K562 (cell line): ENCODE results near the gene GRIA2. TPM values are rescaled to one million over a fixed set of nuclear protein-coding genes. Genes with fewer than 3 reads are reported as not detected.
A peak's percentile ranks its signal among the peaks of the same experiment; 100 is the strongest.

ENCODE experiments used
- ATAC-seq: fragments of 200-7000 bp; cut with Tn5 transposase; 3 replicates; pipeline ENCODE4 v1.9.1; 2020; ENCODE audit warnings: moderate library complexity
- BruUV-seq: library from RNA; stranded (reverse); fragments of 400-500 nt; replicated peaks from 2 replicates; lab custom pipeline; 2021; lab: Mats Ljungman, UMichigan
- CTCF ChIA-PET: fragments of 300-600 bp; formaldehyde crosslinking; extraction: SDS; loops from one replicate; lab custom pipeline; 2021; ENCODE audit warnings: low intra/inter-chr PET ratio; lab: Yijun Ruan, JAX
- POLR2A ChIA-PET: fragments of 300-600, 350-650 bp; sonication (Branson Sonifier 250); formaldehyde crosslinking; extraction: SDS; loops from one replicate; lab custom pipeline; 2021; ENCODE audit warnings: antibody characterized with exemption, inconsistent platforms; lab: Yijun Ruan, JAX
- DNase-seq, 4 experiments: peaks; one replicate each; pipeline versions ENCODE4 v3.0.0 to v3.0.0-alpha.2; 2011 to 2018; ENCODE audit warnings: low spot score in 3 of 4, mixed read lengths in 3 of 4; ENCODE audit errors: extremely low read depth in 1 of 4
- FAIRE-seq: peaks from 2 replicates; lab custom pipeline; 2011; peaks lifted over from hg19 to GRCh38; lab: Jason Lieb, UNC
- H2AFZ ChIP-seq: 2 replicates; pipeline ENCODE4 v1.6.0; 2011; ENCODE audit warnings: low read depth, low read length, control low read depth, inconsistent platforms
- H3K27ac ChIP-seq: fragments of 200-600 bp; 3 replicates; pipeline ENCODE4 v1.8.0; 2011; ENCODE audit warnings: low read depth, mild to moderate bottlenecking, control low read depth, inconsistent platforms, low read length, moderate library complexity, mixed read lengths; ENCODE audit errors: extremely low read depth
- H3K27me3 ChIP-seq, 2 experiments: fragments of 300-600 bp in 1 of 2; 2 replicates in 1 of 2; 3 replicates in 1 of 2; pipeline versions ENCODE4 v1.6.0 to v1.8.0; 2011; ENCODE audit warnings: inconsistent platforms in 2 of 2, low read length in 2 of 2, mild to moderate bottlenecking in 1 of 2, mixed read lengths in 1 of 2, moderate library complexity in 1 of 2; ENCODE audit not compliant: control insufficient read depth in 2 of 2, insufficient read depth in 2 of 2
- H3K36me3 ChIP-seq: fragments of 300-600 bp; 3 replicates; pipeline ENCODE4 v1.8.0; 2011; ENCODE audit warnings: mild to moderate bottlenecking, low read length, inconsistent platforms; ENCODE audit not compliant: control insufficient read depth, insufficient read depth
- H3K4me1 ChIP-seq, 2 experiments: fragments of 200-600 bp in 1 of 2; replicated peaks in 1 of 2; 2 replicates in 1 of 2; 3 replicates in 1 of 2; pipeline versions ENCODE4 v1.5.1 to v1.8.0; 2011; ENCODE audit warnings: inconsistent platforms in 2 of 2, low read length in 2 of 2, mild to moderate bottlenecking in 1 of 2, mixed read lengths in 1 of 2, moderate library complexity in 1 of 2; ENCODE audit not compliant: control insufficient read depth in 2 of 2, insufficient read depth in 2 of 2
- H3K4me2 ChIP-seq: 2 replicates; pipeline ENCODE4 v1.6.1; 2011; ENCODE audit warnings: low read length, control low read depth, inconsistent platforms, mixed read lengths; ENCODE audit not compliant: insufficient read depth
- H3K4me3 ChIP-seq: fragments of 200-600 bp; sonication (generic), shearing (Covaris generic); 2 replicates; pipeline ENCODE4 v1.5.1; 2016; ENCODE audit warnings: control low read depth, inconsistent platforms
- H3K79me2 ChIP-seq: fragments of 200-600 bp; 3 replicates; pipeline ENCODE4 v1.8.0; 2011; ENCODE audit warnings: low read length, inconsistent platforms; ENCODE audit not compliant: control insufficient read depth, insufficient read depth
- H3K9ac ChIP-seq, 2 experiments: 2 replicates each; pipeline versions ENCODE4 v1.6.0 to v1.6.1; 2011; ENCODE audit warnings: low read depth in 2 of 2, low read length in 2 of 2, control low read depth in 1 of 2, inconsistent platforms in 1 of 2, mild to moderate bottlenecking in 1 of 2, mixed read lengths in 1 of 2; ENCODE audit not compliant: insufficient read depth in 1 of 2
- H3K9me1 ChIP-seq: one replicate; pipeline ENCODE4 v1.6.0; 2011; ENCODE audit warnings: inconsistent platforms, mild to moderate bottlenecking, low read length, moderate library complexity; ENCODE audit not compliant: control insufficient read depth, insufficient read depth
- H3K9me3 ChIP-seq: replicated peaks from 2 replicates; pipeline ENCODE4 v1.5.1; 2011; ENCODE audit warnings: low read depth, low read length, inconsistent platforms; ENCODE audit not compliant: control insufficient read depth, insufficient read depth
- H4K20me1 ChIP-seq: replicated peaks from 2 replicates; pipeline ENCODE4 v1.6.1; 2011; ENCODE audit warnings: low read length, inconsistent platforms, mixed read lengths; ENCODE audit not compliant: control insufficient read depth, insufficient read depth
- ARNT ChIP-seq, 2 experiments: fragments of 450-650 bp; IDR thresholded peaks; 2 replicates each; pipeline ENCODE4 v1.6.1; 2016; ENCODE audit warnings: mild to moderate bottlenecking in 1 of 2
- HMGN3 ChIP-seq: IDR thresholded peaks from 2 replicates; pipeline ENCODE4 v1.6.1; 2011; ENCODE audit warnings: borderline replicate concordance, low read depth, mild to moderate bottlenecking, mixed read lengths, low read length; ENCODE audit not compliant: insufficient read length; ENCODE audit errors: extremely low read depth
- TRIM28 ChIP-seq: fragments of 450-650 bp; IDR thresholded peaks from 2 replicates; pipeline ENCODE4 v1.6.1; 2017
- ZBTB7A ChIP-seq: IDR thresholded peaks from 2 replicates; pipeline ENCODE4 v1.6.1; 2011; ENCODE audit warnings: low read depth, mild to moderate bottlenecking, low read length, moderate library complexity, borderline replicate concordance; ENCODE audit not compliant: control insufficient read depth
- ZNF3 ChIP-seq: fragments of 250-450 bp; sonication (Bioruptor Pico); IDR thresholded peaks from 2 replicates; pipeline ENCODE4 v1.5.0; 2021; ENCODE audit warnings: mild to moderate bottlenecking, moderate library complexity
- ZNF316 ChIP-seq: fragments of 450-650 bp; IDR thresholded peaks from 2 replicates; pipeline ENCODE4 v1.6.1; 2016
- ZNF436 ChIP-seq: fragments of 250-450, 450-650 bp; sonication (Bioruptor Pico); formaldehyde crosslinking; IDR thresholded peaks from 2 replicates; pipeline ENCODE4 v1.7.0; 2020; ENCODE audit warnings: mild to moderate bottlenecking
- ZNF639 ChIP-seq, 2 experiments: fragments of 200-800 bp in 1 of 2; sonication (Bioruptor generic) in 1 of 2; sonication (generic) in 1 of 2; formaldehyde crosslinking in 1 of 2; IDR thresholded peaks in 1 of 2; conservative IDR thresholded peaks in 1 of 2; 2 replicates each; pipeline versions ENCODE4 v1.5.0 to v1.6.1; 2016 to 2020; ENCODE audit warnings: missing compliant biosample characterization in 1 of 2, missing genetic modification characterization in 1 of 2, missing genetic modification reagents in 1 of 2
- WGBS: fragments of 100-300 bp; shearing (Covaris generic); methylation state at CpG from one replicate; pipeline ENCODE4 v1.1.6; 2016; ENCODE audit warnings: low coverage, mixed read lengths; ENCODE audit not compliant: insufficient coverage; ENCODE audit errors: missing lambda C conversion rate; 5-methylcytosine and 5-hydroxymethylcytosine counted together
- in situ Hi-C: fragments of 300-500 bp; cut with MboI; formaldehyde crosslinking; loops from 4 replicates; pipeline ENCODE4 v1.15.0; 2018; ENCODE audit warnings: inconsistent platforms, mixed read lengths
- intact Hi-C: fragments of 100-400 bp; cut with micrococcal nuclease; formaldehyde crosslinking; loops from 2 replicates; pipeline ENCODE4 v1.14.2; 2022
- polyA plus RNA-seq, 8 experiments: library from polyadenylated mRNA; depleted of rRNA in 4 of 8; stranded (reverse) in 5 of 8; unstranded in 3 of 8; fragments of >200 nt; fragmentation: Nextera tagmentation in 2 of 8; fragmentation: Illumina TruSeq in 1 of 8; extraction: Ambion mirVana in 2 of 8; extraction: Trizol in 1 of 8; gene quantifications; 2 replicates each; pipeline versions ENCODE4 v1.2.1 to v1.2.3, GENCODE V29; 2011 to 2014; ENCODE audit warnings: inconsistent platforms in 1 of 8, missing spikeins in 1 of 8
- total RNA-seq, 7 experiments: library from RNA; depleted of rRNA in 6 of 7; stranded (reverse); fragments of >200 nt in 6 of 7; fragmentation: Illumina TruSeq in 2 of 7; extraction: Trizol in 2 of 7; gene quantifications; 2 replicates each; pipeline versions ENCODE4 v1.2.1 to v1.2.3, GENCODE V29; 2011 to 2021; ENCODE audit warnings: low replicate concordance in 1 of 7
- TF ChIP-seq, protein P1 (sequence below): fragments of 450-650 bp; formaldehyde crosslinking; IDR thresholded peaks from 2 replicates; pipeline ENCODE4 v1.4.0; 2020; ENCODE audit warnings: mild to moderate bottlenecking
- TF ChIP-seq, protein P2 (sequence below), 3 experiments: fragments of 200-800 bp in 1 of 3; fragments of 250-450 bp in 1 of 3; fragments of 450-650 bp in 1 of 3; sonication (Bioruptor Pico) in 1 of 3; sonication (Bioruptor generic) in 1 of 3; formaldehyde crosslinking in 1 of 3; IDR thresholded peaks; 2 replicates each; pipeline versions ENCODE4 v1.6.1 to v1.8.0; 2016 to 2022; ENCODE audit warnings: mild to moderate bottlenecking in 2 of 3, missing genetic modification characterization in 2 of 3, missing compliant biosample characterization in 1 of 3, moderate library complexity in 1 of 3

Gene GRIA2
- total and polyA plus RNA-seq, 9 of the 15 experiments (the other 6 are each of a cell fraction or from before 2014, with no cell fraction given), result 0.07 TPM; not detected in 8

DNA sequence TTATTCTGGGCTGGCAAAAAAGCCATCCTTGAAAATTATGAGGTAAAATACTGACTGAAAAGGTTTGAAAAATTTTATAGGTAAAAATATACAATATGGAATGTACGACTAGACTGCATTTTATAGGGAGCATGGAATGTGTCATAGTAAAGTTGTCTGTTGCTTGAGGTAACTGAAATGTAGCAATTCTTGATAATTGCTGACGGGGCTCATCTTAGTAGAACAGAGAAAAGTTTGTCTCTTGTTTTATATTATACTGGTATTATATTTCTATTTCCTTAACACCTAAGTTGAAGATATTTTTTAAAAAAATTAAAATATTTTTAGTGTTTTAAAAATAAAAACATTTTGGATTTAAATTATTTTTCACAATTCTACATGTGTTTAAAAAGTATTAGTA lies 11.0 kb downstream of the GRIA2 start:
- POLR2A ChIA-PET, result no interaction called here
- Histone ChIP-seq H2AFZ (no peak overlapping the region), H3K9ac (no peak overlapping the region), H3K4me3 (no peak overlapping the region), H4K20me1 (no peaks in the 10 kb centered on the region), H3K9me3 (no peaks in the 10 kb centered on the region), H3K27ac (no peak overlapping the region), H3K4me2 (no peak overlapping the region), H3K9me1 (no peaks in the 10 kb centered on the region), H3K79me2 (no peaks in the 10 kb centered on the region), H3K4me1 (no peaks in the 10 kb centered on the region), H3K36me3 (no peaks in the 10 kb centered on the region), H3K27me3 (no peaks in the 10 kb centered on the region)
- in situ Hi-C loops, result no loop called here
- FAIRE-seq (no peak), ATAC-seq (no peak), DNase-seq (no peak)
- TF ChIP-seq, protein P1, sequence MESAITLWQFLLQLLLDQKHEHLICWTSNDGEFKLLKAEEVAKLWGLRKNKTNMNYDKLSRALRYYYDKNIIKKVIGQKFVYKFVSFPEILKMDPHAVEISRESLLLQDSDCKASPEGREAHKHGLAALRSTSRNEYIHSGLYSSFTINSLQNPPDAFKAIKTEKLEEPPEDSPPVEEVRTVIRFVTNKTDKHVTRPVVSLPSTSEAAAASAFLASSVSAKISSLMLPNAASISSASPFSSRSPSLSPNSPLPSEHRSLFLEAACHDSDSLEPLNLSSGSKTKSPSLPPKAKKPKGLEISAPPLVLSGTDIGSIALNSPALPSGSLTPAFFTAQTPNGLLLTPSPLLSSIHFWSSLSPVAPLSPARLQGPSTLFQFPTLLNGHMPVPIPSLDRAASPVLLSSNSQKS, result no peak
- TF ChIP-seq ZNF436 (CRISPR knock-in tag) (no peak), ZNF316 (peak; percentile 10; the same call in 1 of the 2 replicates)
- CTCF ChIA-PET, result no interaction called here
- WGBS, result 0% methylated on average over 2 of the region's 2 CpGs
- intact Hi-C loops, result no loop called here
- BruUV-seq, result no TSS peak

DNA sequence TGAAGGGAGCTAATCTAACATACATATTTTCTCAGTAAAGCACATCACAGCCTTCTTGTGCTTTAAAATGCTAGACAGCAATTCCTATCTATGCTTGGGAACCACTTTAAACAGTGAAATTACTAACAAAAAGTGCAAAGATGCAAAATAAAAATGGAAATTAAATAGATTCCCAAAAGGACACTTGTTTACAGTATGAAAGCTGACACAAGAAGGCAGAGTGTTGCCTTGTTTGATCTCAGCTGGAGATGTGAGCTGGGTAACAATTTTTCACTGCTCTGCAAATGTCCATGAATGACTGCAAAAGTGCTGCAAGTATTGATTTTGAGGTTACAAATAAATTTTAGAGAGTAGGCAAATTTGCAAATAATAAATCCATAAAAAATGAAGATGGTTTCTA lies 22.3 kb downstream of the GRIA2 start:
- POLR2A ChIA-PET, result no interaction called here
- no peak overlapping the region for H3K27ac ChIP-seq
- H3K4me2 ChIP-seq, result no peak overlapping the region
- no peak for FAIRE-seq
- no peaks in the 10 kb centered on the region for H3K79me2 ChIP-seq
- H4K20me1 ChIP-seq, result no peaks in the 10 kb centered on the region
- no peaks in the 10 kb centered on the region for H3K9me1 ChIP-seq
- intact Hi-C loops, result no loop called here
- no TSS peak for BruUV-seq
- H3K27me3 ChIP-seq, result no peaks in the 10 kb centered on the region
- CTCF ChIA-PET, result no interaction called here
- no peaks in the 10 kb centered on the region for H3K4me1 ChIP-seq
- DNase-seq, result no peak
- H3K4me3 ChIP-seq, result no peak overlapping the region
- in situ Hi-C loops, result no loop called here
- H3K9me3 ChIP-seq, result no peaks in the 10 kb centered on the region
- H3K9ac ChIP-seq, result no peak overlapping the region
- no peak overlapping the region for H2AFZ ChIP-seq
- no peak for ATAC-seq
- H3K36me3 ChIP-seq, result no peaks in the 10 kb centered on the region
- TF ChIP-seq HMGN3 (no peak), ARNT (IDR thresholded peaks at IDR 0.05) (no peak), ZBTB7A (no peak), ZNF3 (CRISPR knock-in tag) (no peak), ZNF639 (CRISPR knock-in tag; conservative IDR thresholded peaks at IDR 0.05 in 1 of 2, IDR thresholded peaks at IDR 0.05 in 1 of 2) (no peak), TRIM28 (no peak)
- TF ChIP-seq, protein P2, sequence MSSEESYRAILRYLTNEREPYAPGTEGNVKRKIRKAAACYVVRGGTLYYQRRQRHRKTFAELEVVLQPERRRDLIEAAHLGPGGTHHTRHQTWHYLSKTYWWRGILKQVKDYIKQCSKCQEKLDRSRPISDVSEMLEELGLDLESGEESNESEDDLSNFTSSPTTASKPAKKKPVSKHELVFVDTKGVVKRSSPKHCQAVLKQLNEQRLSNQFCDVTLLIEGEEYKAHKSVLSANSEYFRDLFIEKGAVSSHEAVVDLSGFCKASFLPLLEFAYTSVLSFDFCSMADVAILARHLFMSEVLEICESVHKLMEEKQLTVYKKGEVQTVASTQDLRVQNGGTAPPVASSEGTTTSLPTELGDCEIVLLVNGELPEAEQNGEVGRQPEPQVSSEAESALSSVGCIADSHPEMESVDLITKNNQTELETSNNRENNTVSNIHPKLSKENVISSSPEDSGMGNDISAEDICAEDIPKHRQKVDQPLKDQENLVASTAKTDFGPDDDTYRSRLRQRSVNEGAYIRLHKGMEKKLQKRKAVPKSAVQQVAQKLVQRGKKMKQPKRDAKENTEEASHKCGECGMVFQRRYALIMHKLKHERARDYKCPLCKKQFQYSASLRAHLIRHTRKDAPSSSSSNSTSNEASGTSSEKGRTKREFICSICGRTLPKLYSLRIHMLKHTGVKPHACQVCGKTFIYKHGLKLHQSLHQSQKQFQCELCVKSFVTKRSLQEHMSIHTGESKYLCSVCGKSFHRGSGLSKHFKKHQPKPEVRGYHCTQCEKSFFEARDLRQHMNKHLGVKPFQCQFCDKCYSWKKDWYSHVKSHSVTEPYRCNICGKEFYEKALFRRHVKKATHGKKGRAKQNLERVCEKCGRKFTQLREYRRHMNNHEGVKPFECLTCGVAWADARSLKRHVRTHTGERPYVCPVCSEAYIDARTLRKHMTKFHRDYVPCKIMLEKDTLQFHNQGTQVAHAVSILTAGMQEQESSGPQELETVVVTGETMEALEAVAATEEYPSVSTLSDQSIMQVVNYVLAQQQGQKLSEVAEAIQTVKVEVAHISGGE (CRISPR knock-in tag; IDR thresholded peaks at IDR 0.05), result no peak
